SK-N-SH (cell line): Measurements from ENCODE around the gene CDH23. TPM values are rescaled to one million over a fixed set of nuclear protein-coding genes. Genes with fewer than 3 reads are reported as not detected.

Experiments
- CTCF ChIA-PET: fragments of 300-600, 350-600 bp; formaldehyde crosslinking; extraction: SDS; loops from one replicate; lab custom pipeline; 2021; lab: Yijun Ruan, JAX
- POLR2A ChIA-PET: fragments of 350-600 bp; sonication (Branson Sonifier 250); formaldehyde crosslinking; extraction: SDS; loops from one replicate; lab custom pipeline; 2020; ENCODE audit warnings: antibody characterized with exemption, inconsistent platforms; lab: Yijun Ruan, JAX
- DNase-seq: peaks from one replicate; pipeline ENCODE4 v3.0.0; 2012
- H2AFZ ChIP-seq: fragments of 200-600 bp; sonication (generic); 2 replicates; pipeline ENCODE4 v1.8.1; 2016; ENCODE audit warnings: antibody characterized with exemption, mild to moderate bottlenecking, low read depth
- H3F3A ChIP-seq: fragments of 200-600 bp; sonication (generic); replicated peaks from 2 replicates; pipeline ENCODE3; 2016; ENCODE audit warnings: antibody characterized with exemption, mild to moderate bottlenecking; ENCODE audit not compliant: insufficient read depth
- H3K27ac ChIP-seq, 2 experiments: fragments of 200-500 bp in 1 of 2; fragments of 200-600 bp in 1 of 2; sonication (Bioruptor generic) in 1 of 2; sonication (generic), shearing (Covaris generic) in 1 of 2; 2 replicates each; pipeline versions ENCODE4 v1.5.1 to v1.6.1; 2014 to 2016; ENCODE audit warnings: low read depth in 2 of 2, inconsistent platforms in 1 of 2, low read length in 1 of 2, mild to moderate bottlenecking in 1 of 2, mixed read lengths in 1 of 2
- H3K27me3 ChIP-seq: fragments of 200-600 bp; sonication (generic), shearing (Covaris generic); 2 replicates; pipeline ENCODE4 v1.6.1; 2016; ENCODE audit warnings: mixed run types; ENCODE audit not compliant: insufficient read depth
- H3K36me3 ChIP-seq, 2 experiments: fragments of 200-500 bp in 1 of 2; fragments of 200-600 bp in 1 of 2; sonication (Bioruptor generic) in 1 of 2; sonication (generic) in 1 of 2; replicated peaks in 1 of 2; 2 replicates each; pipeline versions ENCODE3 to v1.5.1; 2014 to 2016; ENCODE audit warnings: low read length in 1 of 2, mild to moderate bottlenecking in 1 of 2; ENCODE audit not compliant: insufficient read depth in 2 of 2, control insufficient read depth in 1 of 2
- H3K4me1 ChIP-seq, 2 experiments: fragments of 200-500 bp in 1 of 2; fragments of 200-600 bp in 1 of 2; sonication (Bioruptor generic) in 1 of 2; sonication (generic), shearing (Covaris generic) in 1 of 2; 2 replicates each; pipeline versions ENCODE4 v1.5.1 to v1.6.1; 2014 to 2016; ENCODE audit warnings: low read depth in 1 of 2, low read length in 1 of 2, mixed run types in 1 of 2; ENCODE audit not compliant: insufficient read depth in 2 of 2, control insufficient read depth in 1 of 2
- H3K4me2 ChIP-seq: fragments of 200-600 bp; sonication (generic), shearing (Covaris generic); 2 replicates; pipeline ENCODE4 v1.6.1; 2017; ENCODE audit warnings: mixed run types
- H3K4me3 ChIP-seq, 2 experiments: fragments of 200-500 bp in 1 of 2; fragments of 200-600 bp in 1 of 2; sonication (Bioruptor generic) in 1 of 2; sonication (generic), shearing (Covaris generic) in 1 of 2; 2 replicates each; pipeline versions ENCODE4 v1.5.1 to v1.8.1; 2014 to 2016; ENCODE audit warnings: low read depth in 2 of 2, inconsistent platforms in 1 of 2, low read length in 1 of 2, mild to moderate bottlenecking in 1 of 2, mixed read lengths in 1 of 2, moderate library complexity in 1 of 2
- H3K79me2 ChIP-seq: fragments of 200-600 bp; sonication (generic); 2 replicates; pipeline ENCODE4 v1.8.1; 2017; ENCODE audit warnings: mild to moderate bottlenecking; ENCODE audit not compliant: insufficient read depth
- H3K9ac ChIP-seq: fragments of 200-600 bp; sonication (generic); 2 replicates; pipeline ENCODE4 v1.6.1; 2017; ENCODE audit warnings: mixed run types
- H3K9me2 ChIP-seq: fragments of 200-600 bp; sonication (generic); 2 replicates; pipeline ENCODE4 v1.6.1; 2017; ENCODE audit warnings: mixed run types
- H3K9me3 ChIP-seq: fragments of 200-600 bp; sonication (generic); 2 replicates; pipeline ENCODE4 v1.6.1; 2017; ENCODE audit warnings: mixed run types, mild to moderate bottlenecking, moderate library complexity
- H4K20me1 ChIP-seq: fragments of 200-600 bp; sonication (generic); 2 replicates; pipeline ENCODE4 v1.6.1; 2017; ENCODE audit warnings: mild to moderate bottlenecking, mixed run types; ENCODE audit not compliant: insufficient read depth
- CHD2 ChIP-seq: fragments of 150-350 bp; IDR thresholded peaks from 2 replicates; pipeline ENCODE4 v1.6.1; 2018; ENCODE audit warnings: low read length; ENCODE audit not compliant: partially characterized antibody
- FOSL2 ChIP-seq: IDR thresholded peaks from 2 replicates; pipeline ENCODE4 v1.4.0; 2012; ENCODE audit warnings: low read depth, mild to moderate bottlenecking, moderate library complexity, borderline replicate concordance
- FOXM1 ChIP-seq: IDR thresholded peaks from 2 replicates; pipeline ENCODE4 v1.4.0; 2012; ENCODE audit warnings: low read depth, mild to moderate bottlenecking
- JUND ChIP-seq: IDR thresholded peaks from 2 replicates; pipeline ENCODE4 v1.4.0; 2012
- MXI1 ChIP-seq: IDR thresholded peaks from 2 replicates; pipeline ENCODE4 v1.6.1; 2012; ENCODE audit warnings: mild to moderate bottlenecking, low read depth, low read length, improper control_type of control experiment
- NRF1 ChIP-seq: IDR thresholded peaks from 2 replicates; pipeline ENCODE4 v1.6.1; 2012; ENCODE audit warnings: low read depth, mild to moderate bottlenecking, low read length
- POLR2AphosphoS5 ChIP-seq: IDR thresholded peaks from 2 replicates; pipeline ENCODE4 v1.6.1; 2012; ENCODE audit warnings: low read depth, low read length
- RFX5 ChIP-seq: IDR thresholded peaks from 2 replicates; pipeline ENCODE4 v1.6.1; 2012; ENCODE audit warnings: mild to moderate bottlenecking, improper control_type of control experiment, low read length
- RXRA ChIP-seq: IDR thresholded peaks from 2 replicates; pipeline ENCODE4 v1.4.0; 2012; ENCODE audit warnings: low read depth, mild to moderate bottlenecking, borderline replicate concordance
- YY1 ChIP-seq: IDR thresholded peaks from 2 replicates; pipeline ENCODE4 v1.4.0; 2012; ENCODE audit warnings: low read depth, mild to moderate bottlenecking
- WGBS: methylation state at CpG from one replicate; pipeline ENCODE4 v1.1.6; 2017; ENCODE audit warnings: low lambda C conversion rate; 5-methylcytosine and 5-hydroxymethylcytosine counted together
- polyA plus RNA-seq, 3 experiments: library from polyadenylated mRNA; depleted of rRNA; stranded (reverse); fragments of >200 nt; gene quantifications; 2 replicates each; pipeline ENCODE4 v1.2.3, GENCODE V29; 2012
- TF ChIP-seq, protein P1 (sequence below): IDR thresholded peaks from 2 replicates; pipeline ENCODE4 v1.4.0; 2012; ENCODE audit warnings: low read depth, borderline replicate concordance
- TF ChIP-seq, protein P2 (sequence below): IDR thresholded peaks from 2 replicates; pipeline ENCODE4 v1.6.1; 2012; ENCODE audit warnings: mild to moderate bottlenecking, low read depth, low read length, moderate library complexity
- TF ChIP-seq, protein P3 (sequence below): IDR thresholded peaks from 2 replicates; pipeline ENCODE4 v1.4.0; 2012; ENCODE audit warnings: low read depth
- TF ChIP-seq, protein P4 (sequence below): IDR thresholded peaks from 2 replicates; pipeline ENCODE4 v1.4.0; 2012; ENCODE audit warnings: low read depth, borderline replicate concordance

The CDH23 gene
- polyA plus RNA-seq, 1 of the 3 experiments (the other 2 are of a cell fraction): 0.03 TPM

DNA sequence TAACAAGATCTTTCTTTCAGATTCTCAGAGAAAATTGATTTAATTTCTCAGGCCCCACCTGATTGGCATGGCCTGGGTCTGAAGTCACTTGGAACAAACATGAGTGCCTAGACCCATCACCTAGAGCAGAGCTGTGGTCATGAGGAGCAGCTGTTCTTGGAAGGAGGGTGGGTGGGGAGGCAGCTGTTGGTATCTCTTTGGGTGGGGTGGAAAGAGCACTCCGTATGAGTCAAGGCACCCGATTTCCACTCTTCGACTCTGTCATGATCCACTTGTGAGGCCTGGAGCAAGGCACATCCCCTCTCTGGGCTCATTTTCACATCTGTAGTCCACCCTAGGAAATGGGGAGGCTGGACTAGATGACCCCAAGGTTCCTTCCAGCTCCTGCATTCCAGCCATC is 166.2 kb downstream of the CDH23 start:
- Histone ChIP-seq H3K9me2 (no peaks in the 10 kb centered on the region), H3K79me2 (no peaks in the 10 kb centered on the region), H3K4me3 (no peak overlapping the region), H3K4me2 (no peak overlapping the region), H2AFZ (no peak overlapping the region), H3K27me3 (peaks cover 22% of the 10 kb centered on the region)
- TF ChIP-seq JUND (no peak), MXI1 (no peak), RXRA (no peak), RFX5 (no peak), YY1 (no peak), NRF1 (no peak), CHD2 (no peak), FOXM1 (no peak), POLR2AphosphoS5 (no peak), FOSL2 (no peak)
- TF ChIP-seq, protein P1, sequence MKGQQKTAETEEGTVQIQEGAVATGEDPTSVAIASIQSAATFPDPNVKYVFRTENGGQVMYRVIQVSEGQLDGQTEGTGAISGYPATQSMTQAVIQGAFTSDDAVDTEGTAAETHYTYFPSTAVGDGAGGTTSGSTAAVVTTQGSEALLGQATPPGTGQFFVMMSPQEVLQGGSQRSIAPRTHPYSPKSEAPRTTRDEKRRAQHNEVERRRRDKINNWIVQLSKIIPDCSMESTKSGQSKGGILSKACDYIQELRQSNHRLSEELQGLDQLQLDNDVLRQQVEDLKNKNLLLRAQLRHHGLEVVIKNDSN: no peak
- TF ChIP-seq, protein P2, sequence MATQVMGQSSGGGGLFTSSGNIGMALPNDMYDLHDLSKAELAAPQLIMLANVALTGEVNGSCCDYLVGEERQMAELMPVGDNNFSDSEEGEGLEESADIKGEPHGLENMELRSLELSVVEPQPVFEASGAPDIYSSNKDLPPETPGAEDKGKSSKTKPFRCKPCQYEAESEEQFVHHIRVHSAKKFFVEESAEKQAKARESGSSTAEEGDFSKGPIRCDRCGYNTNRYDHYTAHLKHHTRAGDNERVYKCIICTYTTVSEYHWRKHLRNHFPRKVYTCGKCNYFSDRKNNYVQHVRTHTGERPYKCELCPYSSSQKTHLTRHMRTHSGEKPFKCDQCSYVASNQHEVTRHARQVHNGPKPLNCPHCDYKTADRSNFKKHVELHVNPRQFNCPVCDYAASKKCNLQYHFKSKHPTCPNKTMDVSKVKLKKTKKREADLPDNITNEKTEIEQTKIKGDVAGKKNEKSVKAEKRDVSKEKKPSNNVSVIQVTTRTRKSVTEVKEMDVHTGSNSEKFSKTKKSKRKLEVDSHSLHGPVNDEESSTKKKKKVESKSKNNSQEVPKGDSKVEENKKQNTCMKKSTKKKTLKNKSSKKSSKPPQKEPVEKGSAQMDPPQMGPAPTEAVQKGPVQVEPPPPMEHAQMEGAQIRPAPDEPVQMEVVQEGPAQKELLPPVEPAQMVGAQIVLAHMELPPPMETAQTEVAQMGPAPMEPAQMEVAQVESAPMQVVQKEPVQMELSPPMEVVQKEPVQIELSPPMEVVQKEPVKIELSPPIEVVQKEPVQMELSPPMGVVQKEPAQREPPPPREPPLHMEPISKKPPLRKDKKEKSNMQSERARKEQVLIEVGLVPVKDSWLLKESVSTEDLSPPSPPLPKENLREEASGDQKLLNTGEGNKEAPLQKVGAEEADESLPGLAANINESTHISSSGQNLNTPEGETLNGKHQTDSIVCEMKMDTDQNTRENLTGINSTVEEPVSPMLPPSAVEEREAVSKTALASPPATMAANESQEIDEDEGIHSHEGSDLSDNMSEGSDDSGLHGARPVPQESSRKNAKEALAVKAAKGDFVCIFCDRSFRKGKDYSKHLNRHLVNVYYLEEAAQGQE: no peak
- TF ChIP-seq, protein P3, sequence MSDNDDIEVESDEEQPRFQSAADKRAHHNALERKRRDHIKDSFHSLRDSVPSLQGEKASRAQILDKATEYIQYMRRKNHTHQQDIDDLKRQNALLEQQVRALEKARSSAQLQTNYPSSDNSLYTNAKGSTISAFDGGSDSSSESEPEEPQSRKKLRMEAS: no peak
- TF ChIP-seq, protein P4, sequence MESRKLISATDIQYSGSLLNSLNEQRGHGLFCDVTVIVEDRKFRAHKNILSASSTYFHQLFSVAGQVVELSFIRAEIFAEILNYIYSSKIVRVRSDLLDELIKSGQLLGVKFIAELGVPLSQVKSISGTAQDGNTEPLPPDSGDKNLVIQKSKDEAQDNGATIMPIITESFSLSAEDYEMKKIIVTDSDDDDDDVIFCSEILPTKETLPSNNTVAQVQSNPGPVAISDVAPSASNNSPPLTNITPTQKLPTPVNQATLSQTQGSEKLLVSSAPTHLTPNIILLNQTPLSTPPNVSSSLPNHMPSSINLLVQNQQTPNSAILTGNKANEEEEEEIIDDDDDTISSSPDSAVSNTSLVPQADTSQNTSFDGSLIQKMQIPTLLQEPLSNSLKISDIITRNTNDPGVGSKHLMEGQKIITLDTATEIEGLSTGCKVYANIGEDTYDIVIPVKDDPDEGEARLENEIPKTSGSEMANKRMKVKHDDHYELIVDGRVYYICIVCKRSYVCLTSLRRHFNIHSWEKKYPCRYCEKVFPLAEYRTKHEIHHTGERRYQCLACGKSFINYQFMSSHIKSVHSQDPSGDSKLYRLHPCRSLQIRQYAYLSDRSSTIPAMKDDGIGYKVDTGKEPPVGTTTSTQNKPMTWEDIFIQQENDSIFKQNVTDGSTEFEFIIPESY: no peak
- TF ChIP-seq, all 33 proteins: peak for 0
- H3F3A ChIP-seq: no peaks in the 10 kb centered on the region
- WGBS: no CpG with 5 or more reads among the region's 3 CpGs
- ChIA-PET CTCF (interaction anchor here (0.8 to 11.4 kb wide), 3 partner anchors 12 to 181 kb away, joined by 3 to 223 read pairs (median 110); partner anchors contain the start of gene CDH23), POLR2A (no interaction called here)
- H3K36me3 ChIP-seq: no peaks in the 10 kb centered on the region
- no peak overlapping the region for H3K9ac ChIP-seq
- H3K4me1 ChIP-seq: peaks cover 0 to 2% of the 10 kb centered on the region in 2 experiments; a peak in 2 of 4 replicates
- DNase-seq: no peak
- no peak overlapping the region for H3K27ac ChIP-seq
- H3K9me3 ChIP-seq: no peaks in the 10 kb centered on the region
- H4K20me1 ChIP-seq: no peaks in the 10 kb centered on the region
